Measurements from ENCODE around the gene EFNA4.

The EFNA4 gene

GRCh38 chr1:155062151-155062686 is 1.3 kb upstream of the EFNA4 start:
- TF ChIP-seq CTCF (IDR thresholded peaks at IDR 0.05; ENCODE audit: unreplicated experiment in 3 of 3): no peak
- Mint-ChIP-seq H3K4me3 (peak overlapping the region; percentile 86 to 87 (median 86)), H3K4me1 (peaks cover 32% of the 10 kb centered on the region), H3K27ac (peak overlapping the region in 1 of 3 experiments; percentile 55), H3K27me3 (ENCODE audit: low read depth) (peaks cover 17% of the 10 kb centered on the region), H3K9me3 (no peaks in the 10 kb centered on the region), H3K36me3 (ENCODE audit: low read depth) (peaks cover 9% of the 10 kb centered on the region)

- Mint-ChIP-seq H3K27ac (peak overlapping the region in 2 of 3 experiments; percentile 66 to 90), H3K27me3 (ENCODE audit: low read depth) (peaks cover 17% of the 10 kb centered on the region), H3K9me3 (no peaks in the 10 kb centered on the region), H3K4me1 (peaks cover 32% of the 10 kb centered on the region), H3K4me3 (peak overlapping the region; percentile 86 to 87 (median 86)), H3K36me3 (ENCODE audit: low read depth) (peaks cover 12% of the 10 kb centered on the region)
- TF ChIP-seq CTCF (IDR thresholded peaks at IDR 0.05; ENCODE audit: unreplicated experiment in 3 of 3): peak; percentile 82 to 93 (median 92)
Observed at GRCh38 chr1:155062702-155063411, 683 bp upstream of the EFNA4 start.

GRCh38 chr1:155064111-155064831 is 731 bp downstream of the EFNA4 start:
- H3K27ac Mint-ChIP-seq: peak overlapping the region; percentile 13 to 88 (median 69)
- no peak for TF ChIP-seq CTCF (IDR thresholded peaks at IDR 0.05; ENCODE audit: unreplicated experiment in 3 of 3)
- H3K36me3 Mint-ChIP-seq (ENCODE audit: low read depth): peaks cover 17% of the 10 kb centered on the region
- H3K4me1 Mint-ChIP-seq: peaks cover 32% of the 10 kb centered on the region
- peak overlapping the region; percentile 86 to 92 (median 89) for H3K4me3 Mint-ChIP-seq
- H3K27me3 Mint-ChIP-seq (ENCODE audit: low read depth): peaks cover 17% of the 10 kb centered on the region
- no peaks in the 10 kb centered on the region for H3K9me3 Mint-ChIP-seq

GRCh38 chr1:155064832-155065429 is 1.4 kb downstream of the EFNA4 start:
- Mint-ChIP-seq H3K4me1 (peaks cover 32% of the 10 kb centered on the region), H3K36me3 (ENCODE audit: low read depth) (peaks cover 17% of the 10 kb centered on the region), H3K4me3 (peak overlapping the region; percentile 86 to 92 (median 89)), H3K27ac (peak overlapping the region; percentile 13 to 88 (median 69)), H3K9me3 (no peaks in the 10 kb centered on the region), H3K27me3 (ENCODE audit: low read depth) (peaks cover 17% of the 10 kb centered on the region)
- no peak for TF ChIP-seq CTCF (IDR thresholded peaks at IDR 0.05; ENCODE audit: unreplicated experiment in 3 of 3)

GRCh38 chr1:155066777-155067176 is 3.2 kb downstream of the EFNA4 start:
- H3K36me3 Mint-ChIP-seq (ENCODE audit: low read depth): peaks cover 17% of the 10 kb centered on the region
- peak overlapping the region in 2 of 3 experiments; percentile 34 to 71 for H3K4me3 Mint-ChIP-seq
- H3K4me1 Mint-ChIP-seq: peaks cover 37% of the 10 kb centered on the region
- H3K27ac Mint-ChIP-seq: no peak overlapping the region
- no peaks in the 10 kb centered on the region for H3K9me3 Mint-ChIP-seq
- H3K27me3 Mint-ChIP-seq (ENCODE audit: low read depth): peaks cover 17% of the 10 kb centered on the region
- no peak for TF ChIP-seq CTCF (IDR thresholded peaks at IDR 0.05; ENCODE audit: unreplicated experiment in 3 of 3)
